ENCODE data around the gene DND1.
"Not testable (repeated sequence)": the region's sequence is repeated elsewhere in the genome, so short reads cannot be mapped to it uniquely, and the experiment has no call there.

DND1 gene

DNA sequence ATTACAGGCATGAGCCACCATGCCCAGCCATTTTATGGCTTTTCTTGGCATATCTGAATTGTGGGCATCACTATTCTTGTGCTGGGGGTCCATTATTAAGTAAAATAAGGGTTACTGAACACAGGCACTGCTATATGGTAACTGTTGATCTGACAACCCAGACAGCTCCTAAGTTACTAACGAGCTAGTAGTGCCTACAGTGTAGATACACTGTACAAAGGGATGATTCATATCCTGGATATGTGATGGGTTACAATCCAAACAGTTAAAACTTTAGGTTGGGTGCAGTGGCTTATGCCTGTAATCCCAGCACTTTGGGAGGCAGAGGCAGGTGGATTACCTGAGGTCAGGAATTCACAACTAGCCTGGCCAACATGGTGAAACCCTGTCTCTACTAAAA, 44.7 kb downstream of the DND1 start:
- no peak for DNase-seq

- no peak for DNase-seq
Observed at GRCh38 chr5:140627972-140628371, 45.4 kb downstream of the DND1 start.

- DNase-seq, result not testable (repeated sequence)
Observed at GRCh38 chr5:140624886-140625285, 48.5 kb downstream of the DND1 start.

- DNase-seq, result not testable (repeated sequence)
Observed at GRCh38 chr5:140623061-140623460, 50.3 kb downstream of the DND1 start.

GRCh38 chr5:140622301-140622700, 51.1 kb downstream of the DND1 start:
- DNase-seq, result no peak

Data from CD4-positive, alpha-beta T cell treated with Interleukin-10 for 1 hour (primary cell).